NOMO-1 treated with DMSO at 0.1 percent for 48 hours (cell line): ENCODE data around the gene ANKRD30B.
"Not testable (repeated sequence)": the region's sequence is repeated elsewhere in the genome, so short reads cannot be mapped to it uniquely, and the experiment has no call there.

Experiments used
- DNase-seq: peaks from one replicate; lab custom pipeline; 2025; ENCODE audit not compliant: unreplicated experiment; lab: John Stamatoyannopoulos, UW

Gene ANKRD30B

DNA sequence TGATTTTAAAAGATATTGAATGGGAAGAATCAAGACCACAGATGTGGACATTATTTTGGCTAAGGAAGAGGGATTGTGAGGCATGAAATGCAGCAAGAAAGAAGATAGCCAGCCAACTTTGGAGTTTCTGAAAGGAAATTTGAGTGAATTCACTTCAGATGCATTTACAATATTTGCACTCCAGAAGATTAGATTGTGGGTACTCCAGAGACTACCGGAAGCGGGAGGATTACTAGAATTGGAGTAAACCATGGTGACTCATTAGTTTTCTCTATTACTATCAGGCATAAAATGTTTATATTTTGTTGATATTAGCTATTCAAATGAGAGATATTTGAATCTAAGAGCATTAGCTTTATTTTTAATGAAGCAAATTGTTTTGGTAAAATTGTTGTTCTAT lies 93.6 kb downstream of the ANKRD30B start:
- DNase-seq: not testable (repeated sequence)

GRCh38 chr18:14851533-14851932 lies 103.6 kb downstream of the ANKRD30B start:
- not testable (repeated sequence) for DNase-seq

DNA sequence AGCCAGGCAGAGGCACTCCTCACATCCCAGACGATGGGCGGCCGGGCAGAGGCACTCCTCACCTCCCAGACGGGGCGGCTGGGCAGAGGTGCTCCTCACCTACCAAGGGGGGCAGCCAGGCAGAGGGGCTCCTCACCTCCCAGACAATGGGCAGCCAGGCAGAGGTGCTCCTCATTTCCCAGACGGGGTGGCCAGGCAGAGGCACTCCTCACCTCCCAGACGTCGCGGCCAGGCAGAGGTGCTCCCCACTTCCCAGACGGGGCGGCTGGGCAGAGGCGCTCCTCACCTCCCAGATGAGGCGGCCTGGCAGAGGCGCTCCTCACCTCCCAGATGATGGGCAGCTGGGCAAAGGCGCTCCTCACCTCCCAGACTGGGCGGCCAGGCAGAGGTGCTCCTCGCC lies 107.7 kb downstream of the ANKRD30B start:
- DNase-seq: not testable (repeated sequence)

- not testable (repeated sequence) for DNase-seq
Measured at GRCh38 chr18:14856256-14856655, 108.3 kb downstream of the ANKRD30B start.

GRCh38 chr18:14858514-14858913 lies 110.5 kb downstream of the ANKRD30B start:
- not testable (repeated sequence) for DNase-seq

GRCh38 chr18:14859995-14860394 lies 112.0 kb downstream of the ANKRD30B start:
- DNase-seq: not testable (repeated sequence)

- DNase-seq: not testable (repeated sequence)
Measured at GRCh38 chr18:14866426-14866825, 118.5 kb downstream of the ANKRD30B start.

DNA sequence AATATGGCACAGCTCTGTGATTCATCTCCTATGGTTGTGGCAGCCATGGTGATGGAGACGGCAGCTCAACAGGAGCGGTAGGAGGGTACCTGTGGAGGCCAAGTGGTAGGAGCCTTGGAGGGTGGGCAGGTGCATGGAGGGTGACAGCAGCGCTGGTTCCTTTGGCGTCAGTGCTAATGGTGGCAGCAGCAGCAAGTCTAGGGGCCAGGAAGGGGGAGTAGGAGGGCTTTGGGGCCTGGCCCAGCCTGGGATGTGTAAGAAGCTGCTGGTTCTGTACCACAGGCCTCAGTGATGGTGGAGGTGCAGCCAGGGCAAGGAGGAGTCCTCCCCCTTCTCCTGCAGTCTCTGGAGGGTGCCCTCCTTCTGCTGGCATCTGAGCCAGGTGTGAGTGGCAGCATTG lies 120.0 kb downstream of the ANKRD30B start:
- not testable (repeated sequence) for DNase-seq

DNA sequence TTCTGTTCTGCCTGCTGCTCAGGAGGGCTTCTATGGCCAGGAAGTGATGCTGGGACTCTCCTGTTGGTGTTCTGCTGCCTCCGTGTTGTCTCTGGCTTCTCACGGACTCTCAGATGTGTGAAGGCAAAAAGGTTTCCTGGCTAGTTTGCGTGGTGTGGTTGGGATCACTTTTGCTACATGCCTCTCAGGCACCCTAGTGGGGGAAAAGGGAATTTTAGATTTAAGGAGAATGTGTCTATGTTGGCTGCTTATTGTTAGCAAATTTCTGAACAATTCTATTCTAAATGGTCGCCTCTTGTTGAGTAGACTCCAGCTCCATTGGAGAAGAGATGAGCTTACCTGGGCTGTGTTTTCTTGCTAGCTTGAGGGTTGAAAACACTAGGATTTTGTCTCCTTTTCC lies 120.9 kb downstream of the ANKRD30B start:
- not testable (repeated sequence) for DNase-seq

- not testable (repeated sequence) for DNase-seq
Measured at GRCh38 chr18:14878826-14879225, 130.9 kb downstream of the ANKRD30B start.

- DNase-seq: no peak
Measured at GRCh38 chr18:14900435-14900834, 152.5 kb downstream of the ANKRD30B start.
